ENCODE data around the gene ZNF200.

GRCh38 chr16:3264137-3265036 is 29.4 kb upstream of the ZNF200 start:
- 0 out of 2 replicates have a peak, but pooled peaks have one; percentile 32 for TF ChIP-seq SMAD9 (CRISPR knock-in tag; IDR thresholded peaks at IDR 0.05)
- peak; percentile 68 for TF ChIP-seq PHF21A (CRISPR knock-in tag; IDR thresholded peaks at IDR 0.05)
- peak; percentile 73; the same call in 1 of the 2 replicates for TF ChIP-seq ZC3H4 (CRISPR knock-in tag; IDR thresholded peaks at IDR 0.05; ENCODE audit: borderline replicate concordance)
- TF ChIP-seq MXD4 (CRISPR knock-in tag; IDR thresholded peaks at IDR 0.05): peak; percentile 93
- TF ChIP-seq MAX (IDR thresholded peaks at IDR 0.05): peak; percentile 94
- TF ChIP-seq KLF11 (CRISPR knock-in tag; IDR thresholded peaks at IDR 0.05): peak; percentile 80
- no peak; the same call in 1 of the 2 replicates for TF ChIP-seq ZZZ3 (CRISPR knock-in tag; IDR thresholded peaks at IDR 0.05; ENCODE audit: borderline replicate concordance)
- peak; percentile 41 for TF ChIP-seq HIVEP1 (CRISPR knock-in tag; IDR thresholded peaks at IDR 0.05)

All from HepG2 (cell line).